ENCODE data around the gene HSPB1.

GRCh38 chr7:76330673-76331072 lies 28.2 kb downstream of the HSPB1 start:
- TF ChIP-seq ZNF394 (tag by site-specific recombination; IDR thresholded peaks at IDR 0.05; ENCODE audit: borderline replicate concordance), result no peak
- TF ChIP-seq CTCF (tag by site-specific recombination; IDR thresholded peaks at IDR 0.05), result no peak
- no peak for TF ChIP-seq MEIS1 (CRISPR knock-in tag; IDR thresholded peaks at IDR 0.05; ENCODE audit: borderline replicate concordance)
- TF ChIP-seq ZNF398 (tag by site-specific recombination; IDR thresholded peaks at IDR 0.05), result no peak
- no peak for TF ChIP-seq ZNF24 (tag by site-specific recombination; IDR thresholded peaks at IDR 0.05)
- TF ChIP-seq ZNF221 (tag by site-specific recombination; IDR thresholded peaks at IDR 0.05; ENCODE audit: borderline replicate concordance), result no peak
- no peak for TF ChIP-seq ZNF274 (IDR thresholded peaks at IDR 0.05; ENCODE audit: low read length)
- TF ChIP-seq ZNF274 (tag by site-specific recombination; IDR thresholded peaks at IDR 0.05; ENCODE audit: borderline replicate concordance), result no peak
- TF ChIP-seq ZNF140 (tag by site-specific recombination; IDR thresholded peaks at IDR 0.05), result no peak
- no peak for TF ChIP-seq ZBTB26 (tag by site-specific recombination; optimal IDR thresholded peaks at IDR 0.05)
- TF ChIP-seq ZNF639 (tag by site-specific recombination; IDR thresholded peaks at IDR 0.05), result no peak
